Stomach (tissue), 9 donors: ENCODE results near the gene TEAD4. TPM values are rescaled to one million over a fixed set of nuclear protein-coding genes. Genes with fewer than 3 reads are reported as not detected.

ENCODE experiments used
- DNase-seq, 2 donors: peaks; one replicate each; pipeline versions ENCODE4 v3.0.0 to v3.0.0-alpha.2; 2013 to 2019
- H3K27ac ChIP-seq, 5 donors: fragments of 200-600 bp in 4 of 5; sonication (generic) in 4 of 5; one replicate each; pipeline ENCODE4 v1.5.1; 2013 to 2019; ENCODE audit warnings: mild to moderate bottlenecking in 1 of 5, moderate library complexity in 1 of 5
- H3K27me3 ChIP-seq, 3 donors: fragments of 200-600 bp; sonication (generic); one replicate each; pipeline ENCODE4 v1.5.1; 2017 to 2019; ENCODE audit warnings: mixed run types in 1 of 3
- H3K36me3 ChIP-seq, 4 donors: fragments of 200-600 bp; sonication (generic); 1 replicate in 3 of 4; 2 replicates in 1 of 4; pipeline ENCODE4 v1.5.1; 2016 to 2019
- H3K4me1 ChIP-seq, 4 donors: fragments of 200-600 bp; sonication (generic); one replicate each; pipeline ENCODE4 v1.5.1; 2016 to 2019
- H3K4me3 ChIP-seq, 4 donors: fragments of 200-600 bp; sonication (generic) in 3 of 4; one replicate each; pipeline ENCODE4 v1.5.1; 2016 to 2019; ENCODE audit warnings: mild to moderate bottlenecking in 1 of 4
- H3K9me3 ChIP-seq, 4 donors: fragments of 200-600 bp; sonication (generic); one replicate each; pipeline ENCODE4 v1.5.1; 2016 to 2019
- EP300 ChIP-seq: sonication (generic); formaldehyde crosslinking; IDR thresholded peaks from one replicate; pipeline ENCODE4 v1.6.1; 2017; ENCODE audit warnings: antibody characterized with exemption
- POLR2A ChIP-seq, 4 donors: fragments of 450-650 bp; IDR thresholded peaks; one replicate each; pipeline ENCODE4 v1.6.1; 2016; ENCODE audit warnings: antibody characterized with exemption in 4 of 4, control low read depth in 2 of 4, mild to moderate bottlenecking in 1 of 4, moderate library complexity in 1 of 4
- POLR2AphosphoS5 ChIP-seq, 3 donors: sonication (generic); formaldehyde crosslinking; IDR thresholded peaks; one replicate each; pipeline ENCODE4 v1.6.1; 2016; ENCODE audit warnings: antibody characterized with exemption in 3 of 3
- WGBS, 5 donors: extraction: QIAGEN DNeasy Blood & Tissue Kit in 3 of 5; methylation state at CpG; one replicate each; pipeline versions ENCODE4 v1.1.5 to v1.1.7; 2013 to 2018; 5-methylcytosine and 5-hydroxymethylcytosine counted together
- intact Hi-C: fragments of 100-400 bp; cut with DNase I; formaldehyde crosslinking; loops from one replicate; pipeline ENCODE4 v1.15.1; 2023; ENCODE audit warnings: low total_unique reads
- polyA plus RNA-seq, 3 donors: library from polyadenylated mRNA; stranded (reverse); fragments of 200-250 nt; gene quantifications; one replicate each; pipeline ENCODE4 v1.2.3, GENCODE V29; 2013
- total RNA-seq, 5 donors: library from RNA; depleted of rRNA; stranded (reverse); fragments of >200 nt; gene quantifications; one replicate each; pipeline versions ENCODE4 v1.1.0 to v1.2.3, GENCODE V29; 2014 to 2016
- TF ChIP-seq, protein P1 (sequence below), 7 experiments: fragments of 450-650 bp in 4 of 7; fragments of 200-600 bp in 3 of 7; sonication (generic) in 3 of 7; IDR thresholded peaks; one replicate each; pipeline ENCODE4 v1.5.1; 2016 to 2019; ENCODE audit warnings: antibody characterized with exemption in 7 of 7, control low read depth in 2 of 7, mild to moderate bottlenecking in 1 of 7
- donor health status: healthy with polysubstance abuse.
- donor health status: Bipolar disorder and iron deficiency.
- donor health status: healthy.

TEAD4 gene
- total and polyA plus RNA-seq, 8 donors = 5.7 to 10.6 (median 8.3) TPM; not detected in 2

DNA sequence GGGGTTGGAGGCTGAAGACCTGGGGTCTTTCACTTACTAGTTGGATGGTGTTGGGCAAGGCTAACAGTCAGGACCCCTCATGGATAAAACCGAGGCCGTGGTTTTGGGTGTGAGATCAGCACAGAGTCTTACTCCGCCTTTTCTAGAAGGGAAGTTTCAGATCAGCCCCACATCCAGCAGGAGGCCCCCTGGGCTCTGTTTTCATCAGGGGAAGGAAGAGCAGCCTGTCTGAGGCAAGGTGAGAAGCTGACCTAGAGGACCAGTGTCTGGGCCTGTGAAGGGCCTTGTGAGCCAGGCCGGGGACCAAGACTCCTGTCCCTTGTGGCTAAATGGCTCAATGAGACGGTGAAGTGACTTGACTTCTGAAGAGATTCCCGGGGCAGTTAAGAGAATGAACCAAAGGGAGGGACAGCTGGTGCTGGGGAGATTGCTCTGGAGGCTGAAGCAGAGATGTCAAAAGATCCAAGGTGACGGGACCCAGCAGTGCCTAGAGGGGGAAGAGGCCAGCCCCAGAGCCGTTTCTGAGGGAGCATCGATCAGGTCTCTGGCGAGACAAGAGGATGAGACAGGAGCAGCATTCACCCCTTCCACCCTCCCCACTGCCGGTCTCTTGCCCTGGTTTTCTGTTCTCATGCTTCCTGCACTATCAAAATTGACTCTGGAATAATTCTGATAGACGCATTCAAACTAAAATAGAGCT lies 77.9 kb downstream of the TEAD4 start:
- no peak overlapping the region for H3K27ac ChIP-seq
- H3K4me3 ChIP-seq = no peak overlapping the region
- intact Hi-C loops = loop anchor here (10.0 kb wide), 1 partner anchor 182 kb away; the partner anchor contains the start of gene TEX52
- peaks cover 0 to 17% (median 4%) of the 10 kb centered on the region in 4 donors for H3K4me1 ChIP-seq
- no peaks in the 10 kb centered on the region for H3K9me3 ChIP-seq
- TF ChIP-seq EP300 (no peak), POLR2AphosphoS5 (IDR thresholded peaks at IDR 0.05) (no peak), POLR2A (IDR thresholded peaks at IDR 0.05) (no peak)
- TF ChIP-seq, protein P1, sequence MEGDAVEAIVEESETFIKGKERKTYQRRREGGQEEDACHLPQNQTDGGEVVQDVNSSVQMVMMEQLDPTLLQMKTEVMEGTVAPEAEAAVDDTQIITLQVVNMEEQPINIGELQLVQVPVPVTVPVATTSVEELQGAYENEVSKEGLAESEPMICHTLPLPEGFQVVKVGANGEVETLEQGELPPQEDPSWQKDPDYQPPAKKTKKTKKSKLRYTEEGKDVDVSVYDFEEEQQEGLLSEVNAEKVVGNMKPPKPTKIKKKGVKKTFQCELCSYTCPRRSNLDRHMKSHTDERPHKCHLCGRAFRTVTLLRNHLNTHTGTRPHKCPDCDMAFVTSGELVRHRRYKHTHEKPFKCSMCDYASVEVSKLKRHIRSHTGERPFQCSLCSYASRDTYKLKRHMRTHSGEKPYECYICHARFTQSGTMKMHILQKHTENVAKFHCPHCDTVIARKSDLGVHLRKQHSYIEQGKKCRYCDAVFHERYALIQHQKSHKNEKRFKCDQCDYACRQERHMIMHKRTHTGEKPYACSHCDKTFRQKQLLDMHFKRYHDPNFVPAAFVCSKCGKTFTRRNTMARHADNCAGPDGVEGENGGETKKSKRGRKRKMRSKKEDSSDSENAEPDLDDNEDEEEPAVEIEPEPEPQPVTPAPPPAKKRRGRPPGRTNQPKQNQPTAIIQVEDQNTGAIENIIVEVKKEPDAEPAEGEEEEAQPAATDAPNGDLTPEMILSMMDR (IDR thresholded peaks at IDR 0.05) = no peak
- WGBS, 5 donors = 87 to 92% (median 89%) methylated on average over 12 of the region's 12 CpGs
- H3K36me3 ChIP-seq = peaks cover 4 to 46% (median 31%) of the 10 kb centered on the region in 4 donors
- DNase-seq = no peak
- peaks cover 0 to 4% (median 0%) of the 10 kb centered on the region in 3 donors for H3K27me3 ChIP-seq

DNA sequence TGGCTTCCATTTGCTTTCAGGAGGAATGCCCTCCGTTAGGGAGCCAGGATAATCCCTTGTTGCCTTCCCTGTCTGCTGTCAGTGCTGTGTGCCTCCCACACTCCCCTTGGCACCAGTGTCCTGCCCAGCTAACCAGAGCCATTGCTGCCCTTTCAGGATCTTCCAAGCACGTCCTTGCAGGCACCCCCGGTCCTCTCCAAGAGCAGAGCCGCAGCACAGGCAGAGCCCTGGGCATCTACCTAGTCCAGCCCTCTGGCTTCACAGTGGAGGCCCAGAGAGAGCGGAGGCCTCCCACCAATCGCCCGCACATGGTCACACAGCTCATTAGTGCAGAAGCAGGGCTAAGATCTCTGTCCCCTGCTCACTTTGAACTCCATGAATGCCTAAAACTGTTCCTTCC lies 79.0 kb downstream of the TEAD4 start:
- H3K27ac ChIP-seq = no peak overlapping the region
- intact Hi-C loops = loop anchor here (10.0 kb wide), 1 partner anchor 183 kb away; the partner anchor contains the start of gene TEX52
- peaks cover 4 to 44% (median 31%) of the 10 kb centered on the region in 4 donors for H3K36me3 ChIP-seq
- no peak for DNase-seq
- H3K9me3 ChIP-seq = no peaks in the 10 kb centered on the region
- no peak overlapping the region for H3K4me3 ChIP-seq
- H3K4me1 ChIP-seq = peaks cover 0 to 20% (median 4%) of the 10 kb centered on the region in 4 donors
- peaks cover 0 to 14% (median 0%) of the 10 kb centered on the region in 3 donors for H3K27me3 ChIP-seq
- TF ChIP-seq EP300 (no peak), POLR2A (IDR thresholded peaks at IDR 0.05) (no peak)
- 80 to 92% (median 86%) methylated on average over 7 of the region's 7 CpGs for WGBS, 5 donors

DNA sequence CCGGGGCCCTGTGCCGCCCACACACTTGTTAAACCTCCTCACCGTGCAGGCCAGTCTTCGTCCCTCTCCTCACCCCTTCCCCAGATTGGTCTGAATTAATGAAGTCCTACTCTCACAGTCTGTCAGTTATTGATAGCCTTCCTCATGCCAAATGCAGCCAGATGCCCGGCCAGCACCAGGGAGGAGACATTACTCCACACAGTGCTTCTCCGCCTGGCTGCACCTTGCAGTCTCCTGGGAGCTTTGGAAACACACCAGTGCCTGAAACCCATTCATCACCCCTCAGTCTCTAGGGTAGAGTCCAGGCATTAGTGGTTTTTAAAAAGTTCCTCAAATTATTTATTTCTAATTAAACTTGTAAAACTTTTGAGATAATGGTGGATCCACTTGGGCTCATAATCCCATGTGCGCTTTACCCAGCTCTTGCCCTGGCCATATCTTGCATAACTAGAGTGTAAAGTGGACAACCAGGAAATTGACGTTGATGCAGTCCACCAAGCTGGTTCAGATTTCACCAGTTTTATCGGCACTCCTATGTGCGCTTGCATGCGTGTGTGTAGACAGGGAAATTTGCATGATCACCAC lies 79.8 kb downstream of the TEAD4 start:
- intact Hi-C loops = loop anchor here (10.0 kb wide), 1 partner anchor 184 kb away; the partner anchor contains the start of gene TEX52

DNA sequence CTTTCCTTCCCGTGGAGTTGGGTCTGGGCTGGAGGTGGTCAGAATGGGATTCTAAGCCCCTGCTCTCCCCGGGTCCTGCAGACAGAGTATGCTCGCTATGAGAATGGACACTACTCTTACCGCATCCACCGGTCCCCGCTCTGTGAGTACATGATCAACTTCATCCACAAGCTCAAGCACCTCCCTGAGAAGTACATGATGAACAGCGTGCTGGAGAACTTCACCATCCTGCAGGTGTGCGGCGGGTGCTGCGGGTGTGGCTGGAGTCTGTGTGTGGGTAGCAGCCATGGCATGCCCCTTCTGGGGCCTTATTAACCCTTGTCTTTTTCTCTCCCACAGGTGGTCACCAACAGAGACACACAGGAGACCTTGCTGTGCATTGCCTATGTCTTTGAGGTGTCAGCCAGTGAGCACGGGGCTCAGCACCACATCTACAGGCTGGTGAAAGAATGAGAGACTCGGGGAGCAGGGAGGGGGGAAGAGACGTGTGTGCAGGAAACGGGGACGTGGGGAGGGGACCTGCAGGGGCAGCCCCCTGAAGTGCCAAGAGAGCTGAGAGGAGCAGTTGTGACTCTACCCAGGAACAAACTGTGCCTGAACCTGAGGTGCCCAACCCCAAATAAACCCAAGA lies 80.9 kb downstream of the TEAD4 start:
- intact Hi-C loops = no loop called here
- Histone ChIP-seq H3K27ac (no peak overlapping the region), H3K9me3 (no peaks in the 10 kb centered on the region), H3K36me3 (peaks cover 4 to 41% (median 31%) of the 10 kb centered on the region in 4 donors), H3K4me1 (peaks cover 0 to 13% (median 0%) of the 10 kb centered on the region in 4 donors), H3K27me3 (peaks cover 0 to 31% (median 0%) of the 10 kb centered on the region in 3 donors), H3K4me3 (no peak overlapping the region)
- TF ChIP-seq EP300 (no peak), POLR2AphosphoS5 (IDR thresholded peaks at IDR 0.05) (no peak), POLR2A (IDR thresholded peaks at IDR 0.05) (no peak)
- TF ChIP-seq, protein P1 (IDR thresholded peaks at IDR 0.05) = no peak
- 87 to 94% (median 92%) methylated on average over 15 of the region's 15 CpGs for WGBS, 5 donors
- DNase-seq = no peak

More for the DNA sequence above, 79.8 kb downstream of the TEAD4 start:
- TF ChIP-seq POLR2AphosphoS5 (IDR thresholded peaks at IDR 0.05) (no peak), EP300 (no peak), POLR2A (IDR thresholded peaks at IDR 0.05) (no peak)
- TF ChIP-seq, protein P1 (IDR thresholded peaks at IDR 0.05) = no peak
- Histone ChIP-seq H3K4me3 (no peak overlapping the region), H3K4me1 (peaks cover 0 to 17% (median under 1%) of the 10 kb centered on the region in 4 donors), H3K36me3 (peaks cover 4 to 41% (median 31%) of the 10 kb centered on the region in 4 donors), H3K9me3 (no peaks in the 10 kb centered on the region), H3K27me3 (peaks cover 0 to 22% (median 0%) of the 10 kb centered on the region in 3 donors), H3K27ac (no peak overlapping the region)
- DNase-seq = no peak
- WGBS, 5 donors = 85 to 93% (median 91%) methylated on average over 10 to 11 of the region's 11 CpGs
